SH-SY5Y (cell line): ENCODE data around the gene HLA-F.

Experiments
- GATA2 ChIP-seq: IDR thresholded peaks from 2 replicates; pipeline ENCODE4 v1.6.1; 2011; ENCODE audit warnings: mild to moderate bottlenecking, low read depth, low read length
- GATA3 ChIP-seq: IDR thresholded peaks from 2 replicates; pipeline ENCODE4 v1.6.1; 2011; ENCODE audit warnings: low read depth, mild to moderate bottlenecking, low read length, moderate library complexity

Gene HLA-F

GRCh38 chr6:29723262-29723665 is at the start of gene HLA-F:
Gene HLA-F (plus strand): TSS chr6:29723434. CDS start chr6:29723464, 30 bp downstream.
- TF ChIP-seq GATA2 (no peak), GATA3 (no peak)

- TF ChIP-seq GATA2 = no peak
- TF ChIP-seq GATA3 = no peak
Measured at GRCh38 chr6:29674008-29674407, 49.2 kb upstream of the HLA-F start.

DNA sequence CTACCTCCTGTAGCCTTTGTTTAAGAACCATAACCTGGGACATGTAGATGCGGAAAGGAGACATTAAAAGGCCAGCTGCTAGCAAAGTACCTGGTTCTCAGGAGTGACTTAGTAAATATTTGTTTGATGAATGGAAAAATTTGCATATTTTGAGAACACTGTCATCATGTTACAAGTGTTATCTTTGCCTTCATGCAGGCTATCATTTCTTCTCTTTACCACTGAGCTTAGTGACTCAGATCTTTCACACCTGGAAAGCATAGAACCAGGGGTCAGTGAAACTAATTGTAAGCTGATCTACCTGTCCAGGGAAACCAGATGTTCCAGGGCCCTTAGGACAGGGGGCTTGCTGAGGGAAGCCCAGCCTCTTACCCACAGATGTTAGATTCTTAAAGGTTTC is 47.7 kb upstream of the HLA-F start:
- no peak for TF ChIP-seq GATA2
- TF ChIP-seq GATA3 = no peak

- TF ChIP-seq GATA2 = no peak
- TF ChIP-seq GATA3 = no peak
Measured at GRCh38 chr6:29676981-29677601, 46.1 kb upstream of the HLA-F start.

GRCh38 chr6:29678114-29678513 is 45.1 kb upstream of the HLA-F start:
- TF ChIP-seq GATA2 (no peak), GATA3 (no peak)

GRCh38 chr6:29679962-29680361 is 43.3 kb upstream of the HLA-F start:
- no peak for TF ChIP-seq GATA3
- no peak for TF ChIP-seq GATA2

- TF ChIP-seq GATA2 (no peak), GATA3 (no peak)
Measured at GRCh38 chr6:29680416-29680815, 42.8 kb upstream of the HLA-F start.

- TF ChIP-seq GATA3 = no peak
Measured at GRCh38 chr6:29680904-29681303, 42.3 kb upstream of the HLA-F start, which contains the start of gene ZFP57. Gene ZFP57 (minus strand): TSS chr6:29681152. CDS start chr6:29677003, 4,149 bp downstream.

- TF ChIP-seq GATA3 = no peak
- TF ChIP-seq GATA2 = no peak
Measured at GRCh38 chr6:29681811-29682210, 41.4 kb upstream of the HLA-F start.

- TF ChIP-seq GATA2 = no peak
- no peak for TF ChIP-seq GATA3
Measured at GRCh38 chr6:29685718-29686326, 37.4 kb upstream of the HLA-F start.

- TF ChIP-seq GATA3 (no peak), GATA2 (no peak)
Measured at GRCh38 chr6:29694637-29695036, 28.6 kb upstream of the HLA-F start.

GRCh38 chr6:29696147-29697125 is 26.8 kb upstream of the HLA-F start:
- TF ChIP-seq GATA3 (no peak), GATA2 (no peak)

DNA sequence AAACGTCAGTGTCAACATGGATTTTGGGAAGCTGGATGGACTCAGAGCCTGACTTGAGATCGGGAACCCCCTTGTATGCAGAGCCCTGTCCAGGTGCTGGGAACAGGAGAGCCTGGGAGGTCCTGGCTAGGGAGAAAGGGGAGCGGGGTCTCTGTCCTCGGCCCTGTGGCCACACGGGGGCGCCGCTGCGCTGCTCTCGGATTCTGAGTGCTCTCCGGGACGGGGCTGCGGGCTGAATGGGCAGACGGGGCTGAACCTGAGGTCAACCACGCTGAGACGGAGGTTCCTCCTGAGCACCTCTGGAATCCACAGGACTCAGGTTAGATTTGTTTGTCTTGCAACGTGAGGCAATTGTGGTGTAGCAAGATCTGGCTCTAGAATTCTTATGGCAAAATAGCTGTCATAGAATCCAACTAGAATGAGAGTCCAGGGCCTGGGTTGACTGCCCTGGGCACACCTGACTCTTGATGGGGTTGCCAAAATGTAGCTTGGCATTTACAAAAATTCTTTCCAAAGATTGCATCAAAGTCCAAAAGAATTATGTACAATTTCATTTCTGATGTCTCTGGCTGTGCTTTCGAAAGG is 20.6 kb upstream of the HLA-F start:
- TF ChIP-seq GATA2 (no peak), GATA3 (no peak)
